HepG2 (cell line): ENCODE data around the gene LUC7L2.

ENCODE experiments used
- FOXK2 ChIP-seq: fragments of 450-650 bp; IDR thresholded peaks from 2 replicates; pipeline ENCODE4 v1.6.1; 2016
- HOXA5 ChIP-seq: sonication (generic); formaldehyde crosslinking; IDR thresholded peaks from 2 replicates; pipeline ENCODE4 v1.4.0; 2020; ENCODE audit warnings: missing genetic modification reagents
- MATR3 ChIP-seq: sonication (generic); formaldehyde crosslinking; IDR thresholded peaks from 2 replicates; pipeline ENCODE4 v1.4.0; 2020; ENCODE audit warnings: missing genetic modification reagents
- MBNL3 ChIP-seq: fragments of 250-450 bp; sonication (Bioruptor Pico); conservative IDR thresholded peaks from 2 replicates; pipeline ENCODE4 v1.8.0; 2022; ENCODE audit warnings: mild to moderate bottlenecking, inconsistent platforms
- NFIB ChIP-seq: sonication (generic); formaldehyde crosslinking; IDR thresholded peaks from 2 replicates; pipeline ENCODE4 v1.9.0; 2021; ENCODE audit warnings: missing genetic modification reagents, mild to moderate bottlenecking, borderline replicate concordance
- NFYC ChIP-seq: IDR thresholded peaks from 2 replicates; pipeline ENCODE4 v1.6.1; 2016; ENCODE audit warnings: missing genetic modification reagents, missing compliant biosample characterization
- SALL2 ChIP-seq: sonication (generic); formaldehyde crosslinking; IDR thresholded peaks from 2 replicates; pipeline ENCODE4 v1.8.1; 2023; ENCODE audit warnings: mild to moderate bottlenecking, missing genetic modification reagents, inconsistent platforms
- TBP ChIP-seq: sonication (generic); formaldehyde crosslinking; IDR thresholded peaks from 2 replicates; pipeline ENCODE4 v1.5.0; 2020; ENCODE audit warnings: missing genetic modification reagents
- ZSCAN29 ChIP-seq: sonication (generic); formaldehyde crosslinking; conservative IDR thresholded peaks from 2 replicates; pipeline ENCODE4 v1.4.0; 2020; ENCODE audit warnings: mild to moderate bottlenecking, missing genetic modification reagents
- TF ChIP-seq, protein P1 (sequence below): sonication (generic); formaldehyde crosslinking; IDR thresholded peaks from 2 replicates; pipeline ENCODE4 v1.5.0; 2020; ENCODE audit warnings: mild to moderate bottlenecking, missing genetic modification reagents, moderate library complexity
- TF ChIP-seq, protein P2 (sequence below): IDR thresholded peaks from 2 replicates; pipeline ENCODE4 v1.6.1; 2012; ENCODE audit warnings: inconsistent platforms
- TF ChIP-seq, protein P3 (sequence below): sonication (generic); formaldehyde crosslinking; IDR thresholded peaks from 2 replicates; pipeline ENCODE4 v1.9.0; 2021; ENCODE audit warnings: mild to moderate bottlenecking, missing genetic modification reagents
- TF ChIP-seq, protein P4 (sequence below): fragments of 450-650 bp; IDR thresholded peaks from 2 replicates; pipeline ENCODE4 v1.6.1; 2017; ENCODE audit warnings: mild to moderate bottlenecking
- TF ChIP-seq, protein P5 (sequence below): sonication (generic); formaldehyde crosslinking; IDR thresholded peaks from 2 replicates; pipeline ENCODE4 v1.5.1; 2020; ENCODE audit warnings: missing genetic modification reagents, mild to moderate bottlenecking, borderline replicate concordance

DNA sequence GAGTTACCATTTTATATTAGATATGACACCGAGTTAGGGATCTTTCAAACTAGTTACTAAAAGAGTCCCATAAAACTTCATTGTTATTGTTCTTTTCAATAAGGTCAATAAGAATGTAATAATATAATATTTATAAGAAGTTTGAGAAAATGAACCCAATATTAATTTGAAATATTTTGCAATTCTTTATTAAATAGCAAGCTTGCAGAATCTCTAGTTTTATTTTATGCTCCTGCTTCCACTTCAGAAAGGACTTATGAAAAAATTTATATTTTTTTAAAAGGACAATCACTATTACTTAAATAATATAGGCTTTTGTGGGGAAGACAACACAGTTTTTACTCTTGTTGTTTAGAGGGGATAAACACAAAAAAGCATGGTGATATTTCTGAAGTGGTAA is 47.9 kb downstream of the LUC7L2 start:
- TF ChIP-seq ZSCAN29 (no peak), FOXK2 (no peak), SALL2 (no peak), HOXA5 (CRISPR knock-in tag) (no peak), NFIB (CRISPR knock-in tag) (no peak), NFYC (no peak), MBNL3 (CRISPR knock-in tag) (no peak), MATR3 (CRISPR knock-in tag) (no peak), TBP (CRISPR knock-in tag) (no peak)
- TF ChIP-seq, protein P1, sequence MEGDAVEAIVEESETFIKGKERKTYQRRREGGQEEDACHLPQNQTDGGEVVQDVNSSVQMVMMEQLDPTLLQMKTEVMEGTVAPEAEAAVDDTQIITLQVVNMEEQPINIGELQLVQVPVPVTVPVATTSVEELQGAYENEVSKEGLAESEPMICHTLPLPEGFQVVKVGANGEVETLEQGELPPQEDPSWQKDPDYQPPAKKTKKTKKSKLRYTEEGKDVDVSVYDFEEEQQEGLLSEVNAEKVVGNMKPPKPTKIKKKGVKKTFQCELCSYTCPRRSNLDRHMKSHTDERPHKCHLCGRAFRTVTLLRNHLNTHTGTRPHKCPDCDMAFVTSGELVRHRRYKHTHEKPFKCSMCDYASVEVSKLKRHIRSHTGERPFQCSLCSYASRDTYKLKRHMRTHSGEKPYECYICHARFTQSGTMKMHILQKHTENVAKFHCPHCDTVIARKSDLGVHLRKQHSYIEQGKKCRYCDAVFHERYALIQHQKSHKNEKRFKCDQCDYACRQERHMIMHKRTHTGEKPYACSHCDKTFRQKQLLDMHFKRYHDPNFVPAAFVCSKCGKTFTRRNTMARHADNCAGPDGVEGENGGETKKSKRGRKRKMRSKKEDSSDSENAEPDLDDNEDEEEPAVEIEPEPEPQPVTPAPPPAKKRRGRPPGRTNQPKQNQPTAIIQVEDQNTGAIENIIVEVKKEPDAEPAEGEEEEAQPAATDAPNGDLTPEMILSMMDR (CRISPR knock-in tag), result no peak
- TF ChIP-seq, protein P2, sequence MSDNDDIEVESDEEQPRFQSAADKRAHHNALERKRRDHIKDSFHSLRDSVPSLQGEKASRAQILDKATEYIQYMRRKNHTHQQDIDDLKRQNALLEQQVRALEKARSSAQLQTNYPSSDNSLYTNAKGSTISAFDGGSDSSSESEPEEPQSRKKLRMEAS, result no peak
- TF ChIP-seq, protein P3, sequence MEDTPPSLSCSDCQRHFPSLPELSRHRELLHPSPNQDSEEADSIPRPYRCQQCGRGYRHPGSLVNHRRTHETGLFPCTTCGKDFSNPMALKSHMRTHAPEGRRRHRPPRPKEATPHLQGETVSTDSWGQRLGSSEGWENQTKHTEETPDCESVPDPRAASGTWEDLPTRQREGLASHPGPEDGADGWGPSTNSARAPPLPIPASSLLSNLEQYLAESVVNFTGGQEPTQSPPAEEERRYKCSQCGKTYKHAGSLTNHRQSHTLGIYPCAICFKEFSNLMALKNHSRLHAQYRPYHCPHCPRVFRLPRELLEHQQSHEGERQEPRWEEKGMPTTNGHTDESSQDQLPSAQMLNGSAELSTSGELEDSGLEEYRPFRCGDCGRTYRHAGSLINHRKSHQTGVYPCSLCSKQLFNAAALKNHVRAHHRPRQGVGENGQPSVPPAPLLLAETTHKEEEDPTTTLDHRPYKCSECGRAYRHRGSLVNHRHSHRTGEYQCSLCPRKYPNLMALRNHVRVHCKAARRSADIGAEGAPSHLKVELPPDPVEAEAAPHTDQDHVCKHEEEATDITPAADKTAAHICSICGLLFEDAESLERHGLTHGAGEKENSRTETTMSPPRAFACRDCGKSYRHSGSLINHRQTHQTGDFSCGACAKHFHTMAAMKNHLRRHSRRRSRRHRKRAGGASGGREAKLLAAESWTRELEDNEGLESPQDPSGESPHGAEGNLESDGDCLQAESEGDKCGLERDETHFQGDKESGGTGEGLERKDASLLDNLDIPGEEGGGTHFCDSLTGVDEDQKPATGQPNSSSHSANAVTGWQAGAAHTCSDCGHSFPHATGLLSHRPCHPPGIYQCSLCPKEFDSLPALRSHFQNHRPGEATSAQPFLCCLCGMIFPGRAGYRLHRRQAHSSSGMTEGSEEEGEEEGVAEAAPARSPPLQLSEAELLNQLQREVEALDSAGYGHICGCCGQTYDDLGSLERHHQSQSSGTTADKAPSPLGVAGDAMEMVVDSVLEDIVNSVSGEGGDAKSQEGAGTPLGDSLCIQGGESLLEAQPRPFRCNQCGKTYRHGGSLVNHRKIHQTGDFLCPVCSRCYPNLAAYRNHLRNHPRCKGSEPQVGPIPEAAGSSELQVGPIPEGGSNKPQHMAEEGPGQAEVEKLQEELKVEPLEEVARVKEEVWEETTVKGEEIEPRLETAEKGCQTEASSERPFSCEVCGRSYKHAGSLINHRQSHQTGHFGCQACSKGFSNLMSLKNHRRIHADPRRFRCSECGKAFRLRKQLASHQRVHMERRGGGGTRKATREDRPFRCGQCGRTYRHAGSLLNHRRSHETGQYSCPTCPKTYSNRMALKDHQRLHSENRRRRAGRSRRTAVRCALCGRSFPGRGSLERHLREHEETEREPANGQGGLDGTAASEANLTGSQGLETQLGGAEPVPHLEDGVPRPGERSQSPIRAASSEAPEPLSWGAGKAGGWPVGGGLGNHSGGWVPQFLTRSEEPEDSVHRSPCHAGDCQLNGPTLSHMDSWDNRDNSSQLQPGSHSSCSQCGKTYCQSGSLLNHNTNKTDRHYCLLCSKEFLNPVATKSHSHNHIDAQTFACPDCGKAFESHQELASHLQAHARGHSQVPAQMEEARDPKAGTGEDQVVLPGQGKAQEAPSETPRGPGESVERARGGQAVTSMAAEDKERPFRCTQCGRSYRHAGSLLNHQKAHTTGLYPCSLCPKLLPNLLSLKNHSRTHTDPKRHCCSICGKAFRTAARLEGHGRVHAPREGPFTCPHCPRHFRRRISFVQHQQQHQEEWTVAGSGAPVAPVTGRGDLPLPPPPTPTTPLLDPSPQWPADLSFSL (CRISPR knock-in tag), result no peak
- TF ChIP-seq, protein P4, sequence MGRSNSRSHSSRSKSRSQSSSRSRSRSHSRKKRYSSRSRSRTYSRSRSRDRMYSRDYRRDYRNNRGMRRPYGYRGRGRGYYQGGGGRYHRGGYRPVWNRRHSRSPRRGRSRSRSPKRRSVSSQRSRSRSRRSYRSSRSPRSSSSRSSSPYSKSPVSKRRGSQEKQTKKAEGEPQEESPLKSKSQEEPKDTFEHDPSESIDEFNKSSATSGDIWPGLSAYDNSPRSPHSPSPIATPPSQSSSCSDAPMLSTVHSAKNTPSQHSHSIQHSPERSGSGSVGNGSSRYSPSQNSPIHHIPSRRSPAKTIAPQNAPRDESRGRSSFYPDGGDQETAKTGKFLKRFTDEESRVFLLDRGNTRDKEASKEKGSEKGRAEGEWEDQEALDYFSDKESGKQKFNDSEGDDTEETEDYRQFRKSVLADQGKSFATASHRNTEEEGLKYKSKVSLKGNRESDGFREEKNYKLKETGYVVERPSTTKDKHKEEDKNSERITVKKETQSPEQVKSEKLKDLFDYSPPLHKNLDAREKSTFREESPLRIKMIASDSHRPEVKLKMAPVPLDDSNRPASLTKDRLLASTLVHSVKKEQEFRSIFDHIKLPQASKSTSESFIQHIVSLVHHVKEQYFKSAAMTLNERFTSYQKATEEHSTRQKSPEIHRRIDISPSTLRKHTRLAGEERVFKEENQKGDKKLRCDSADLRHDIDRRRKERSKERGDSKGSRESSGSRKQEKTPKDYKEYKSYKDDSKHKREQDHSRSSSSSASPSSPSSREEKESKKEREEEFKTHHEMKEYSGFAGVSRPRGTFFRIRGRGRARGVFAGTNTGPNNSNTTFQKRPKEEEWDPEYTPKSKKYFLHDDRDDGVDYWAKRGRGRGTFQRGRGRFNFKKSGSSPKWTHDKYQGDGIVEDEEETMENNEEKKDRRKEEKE, result no peak
- TF ChIP-seq, protein P5, sequence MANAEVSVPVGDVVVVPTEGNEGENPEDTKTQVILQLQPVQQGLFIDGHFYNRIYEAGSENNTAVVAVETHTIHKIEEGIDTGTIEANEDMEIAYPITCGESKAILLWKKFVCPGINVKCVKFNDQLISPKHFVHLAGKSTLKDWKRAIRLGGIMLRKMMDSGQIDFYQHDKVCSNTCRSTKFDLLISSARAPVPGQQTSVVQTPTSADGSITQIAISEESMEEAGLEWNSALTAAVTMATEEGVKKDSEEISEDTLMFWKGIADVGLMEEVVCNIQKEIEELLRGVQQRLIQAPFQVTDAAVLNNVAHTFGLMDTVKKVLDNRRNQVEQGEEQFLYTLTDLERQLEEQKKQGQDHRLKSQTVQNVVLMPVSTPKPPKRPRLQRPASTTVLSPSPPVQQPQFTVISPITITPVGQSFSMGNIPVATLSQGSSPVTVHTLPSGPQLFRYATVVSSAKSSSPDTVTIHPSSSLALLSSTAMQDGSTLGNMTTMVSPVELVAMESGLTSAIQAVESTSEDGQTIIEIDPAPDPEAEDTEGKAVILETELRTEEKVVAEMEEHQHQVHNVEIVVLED, result no peak
